Bronchial epithelial cell (primary cell): ENCODE results near the gene MET. TPM values are rescaled to one million over a fixed set of nuclear protein-coding genes. Genes with fewer than 3 reads are reported as not detected.
"Not testable (repeated sequence)": the region's sequence is repeated elsewhere in the genome, so short reads cannot be mapped to it uniquely, and the experiment has no call there.

ENCODE experiments used
- DNase-seq: peaks from one replicate; pipeline ENCODE4 v3.0.0-alpha.2; 2010; ENCODE audit warnings: low read depth
- FAIRE-seq: peaks from 2 replicates; lab custom pipeline; 2011; peaks lifted over from hg19 to GRCh38; lab: Jason Lieb, UNC
- H3K27me3 ChIP-seq: 2 replicates; pipeline ENCODE4 v1.5.1; 2011; ENCODE audit warnings: low read length; ENCODE audit not compliant: control insufficient read depth, insufficient read depth
- H3K36me3 ChIP-seq: 2 replicates; pipeline ENCODE4 v1.5.1; 2011; ENCODE audit warnings: low read length; ENCODE audit not compliant: control insufficient read depth, insufficient read depth
- H3K4me3 ChIP-seq: 2 replicates; pipeline ENCODE4 v1.5.1; 2011; ENCODE audit warnings: mild to moderate bottlenecking, low read depth, low read length, control low read depth
- CTCF ChIP-seq: IDR thresholded peaks from 2 replicates; pipeline ENCODE4 v1.5.1; 2011; ENCODE audit warnings: mild to moderate bottlenecking, moderate library complexity, low read length, control low read depth, inconsistent platforms; ENCODE audit not compliant: insufficient read depth, severe bottlenecking
- total RNA-seq: library from RNA; depleted of rRNA; stranded (reverse); fragments of >200 nt; gene quantifications from 2 replicates; pipeline ENCODE4 v1.2.1, GENCODE V29; 2014

MET gene
- total RNA-seq, 1 donor from 2014 or later, result 156 TPM

GRCh38 chr7:116713500-116713899 lies 41.5 kb downstream of the MET start:
- FAIRE-seq (no peak), DNase-seq (no peak)
- no peak overlapping the region for H3K4me3 ChIP-seq
- no peak for TF ChIP-seq CTCF
- H3K36me3 ChIP-seq, result no peaks in the 10 kb centered on the region
- H3K27me3 ChIP-seq, result no peaks in the 10 kb centered on the region

GRCh38 chr7:116713918-116714317 lies 41.9 kb downstream of the MET start:
- no peak overlapping the region for H3K4me3 ChIP-seq
- no peak for TF ChIP-seq CTCF
- no peaks in the 10 kb centered on the region for H3K27me3 ChIP-seq
- DNase-seq (no peak), FAIRE-seq (no peak)
- no peaks in the 10 kb centered on the region for H3K36me3 ChIP-seq

GRCh38 chr7:116715077-116715476 lies 43.1 kb downstream of the MET start:
- TF ChIP-seq CTCF, result no peak
- DNase-seq (no peak), FAIRE-seq (no peak)
- Histone ChIP-seq H3K36me3 (no peaks in the 10 kb centered on the region), H3K27me3 (no peaks in the 10 kb centered on the region), H3K4me3 (no peak overlapping the region)

GRCh38 chr7:116717137-116717536 lies 45.1 kb downstream of the MET start:
- DNase-seq (no peak), FAIRE-seq (no peak)
- no peak for TF ChIP-seq CTCF
- Histone ChIP-seq H3K36me3 (no peaks in the 10 kb centered on the region), H3K27me3 (no peaks in the 10 kb centered on the region), H3K4me3 (no peak overlapping the region)

GRCh38 chr7:116723959-116724529 lies 52.0 kb downstream of the MET start:
- H3K36me3 ChIP-seq, DNase-seq, H3K27me3 ChIP-seq, H3K4me3 ChIP-seq, FAIRE-seq: not testable (repeated sequence)

- no peaks in the 10 kb centered on the region for H3K27me3 ChIP-seq
- peaks cover 3% of the 10 kb centered on the region for H3K36me3 ChIP-seq
- DNase-seq (no peak), FAIRE-seq (no peak)
- no peak for TF ChIP-seq CTCF
- no peak overlapping the region for H3K4me3 ChIP-seq
Observed at GRCh38 chr7:116724560-116725231, 52.7 kb downstream of the MET start.
